GM23338 (cell line): ENCODE measurements around the gene ICE1. TPM values are rescaled to one million over a fixed set of nuclear protein-coding genes. Genes with fewer than 3 reads are reported as not detected.

Source experiments
- ATAC-seq: fragments of 200-7000 bp; cut with Tn5 transposase; 3 replicates; pipeline ENCODE4 v1.9.1; 2020
- DNase-seq: peaks from one replicate; pipeline ENCODE4 v3.0.0-alpha.2; 2015; ENCODE audit warnings: low spot score
- H2AFZ ChIP-seq: fragments of 200-600 bp; sonication (generic); 2 replicates; pipeline ENCODE4 v1.8.0; 2016; ENCODE audit warnings: antibody characterized with exemption, mild to moderate bottlenecking, moderate library complexity
- H3F3A ChIP-seq: fragments of 200-600 bp; sonication (generic); replicated peaks from 2 replicates; pipeline ENCODE4 v1.8.0; 2017; ENCODE audit warnings: antibody characterized with exemption, mixed run types, low read depth
- H3K27ac ChIP-seq: fragments of 200-600 bp; sonication (generic); 2 replicates; pipeline ENCODE4 v1.6.1; 2016; ENCODE audit warnings: low read depth
- H3K27me3 ChIP-seq: fragments of 200-600 bp; sonication (generic); 2 replicates; pipeline ENCODE4 v1.8.0; 2016; ENCODE audit warnings: mild to moderate bottlenecking, mixed run types, moderate library complexity; ENCODE audit not compliant: insufficient read depth
- H3K36me3 ChIP-seq: fragments of 200-600 bp; sonication (generic); 2 replicates; pipeline ENCODE4 v1.8.0; 2016; ENCODE audit warnings: mild to moderate bottlenecking; ENCODE audit not compliant: insufficient read depth
- H3K4me1 ChIP-seq: fragments of 200-600 bp; sonication (generic); 2 replicates; pipeline ENCODE4 v1.8.0; 2016; ENCODE audit warnings: mild to moderate bottlenecking, moderate library complexity; ENCODE audit not compliant: insufficient read depth
- H3K4me2 ChIP-seq: fragments of 200-600 bp; sonication (generic); 2 replicates; pipeline ENCODE4 v1.7.1; 2017; ENCODE audit warnings: mixed run types
- H3K4me3 ChIP-seq: fragments of 200-600 bp; sonication (generic); 2 replicates; pipeline ENCODE4 v1.6.1; 2016; ENCODE audit warnings: mixed run types
- H3K79me2 ChIP-seq: fragments of 200-600 bp; sonication (generic); replicated peaks from 2 replicates; pipeline ENCODE4 v1.8.0; 2017; ENCODE audit warnings: mild to moderate bottlenecking; ENCODE audit not compliant: insufficient read depth
- H3K9me2 ChIP-seq: fragments of 200-600 bp; sonication (generic); 2 replicates; pipeline ENCODE4 v1.8.0; 2017; ENCODE audit not compliant: insufficient read depth
- H4K20me1 ChIP-seq: fragments of 200-600 bp; sonication (generic); replicated peaks from 2 replicates; pipeline ENCODE4 v1.8.0; 2017; ENCODE audit warnings: mild to moderate bottlenecking; ENCODE audit not compliant: insufficient read depth
- H3K27ac Mint-ChIP-seq: 2 replicates; pipeline ENCODE4 v1.8.0; 2020; ENCODE audit warnings: inconsistent platforms, mild to moderate bottlenecking, moderate library complexity, mixed read lengths
- H3K27me3 Mint-ChIP-seq: 3 replicates; pipeline ENCODE4 v1.8.0; 2022; ENCODE audit warnings: low read depth, mild to moderate bottlenecking, moderate library complexity, mixed read lengths, inconsistent platforms; ENCODE audit not compliant: insufficient read depth, poor library complexity
- H3K36me3 Mint-ChIP-seq: 3 replicates; pipeline ENCODE4 v1.8.0; 2021; ENCODE audit warnings: low read depth, mild to moderate bottlenecking, inconsistent platforms, moderate library complexity, mixed read lengths
- H3K4me1 Mint-ChIP-seq: 3 replicates; pipeline ENCODE4 v1.8.0; 2020; ENCODE audit warnings: mild to moderate bottlenecking, inconsistent platforms, mixed read lengths
- H3K4me3 Mint-ChIP-seq: 3 replicates; pipeline ENCODE4 v1.8.0; 2021; ENCODE audit warnings: moderate library complexity, mild to moderate bottlenecking, inconsistent platforms, mixed read lengths
- H3K9me3 Mint-ChIP-seq: 3 replicates; pipeline ENCODE4 v1.8.0; 2020; ENCODE audit warnings: moderate library complexity, mild to moderate bottlenecking, inconsistent platforms, mixed read lengths
- ETS1 ChIP-seq: IDR thresholded peaks from 2 replicates; pipeline ENCODE4 v1.6.1; 2016; ENCODE audit warnings: antibody characterized with exemption
- EZH2 ChIP-seq: fragments of 200-600 bp; sonication (generic); IDR thresholded peaks from one replicate; pipeline ENCODE4 v1.8.0; 2017; ENCODE audit warnings: antibody characterized with exemption, mild to moderate bottlenecking, low read depth; ENCODE audit not compliant: unreplicated experiment
- JUNB ChIP-seq: IDR thresholded peaks from one replicate; pipeline ENCODE4 v1.6.1; 2016; ENCODE audit warnings: antibody characterized with exemption; ENCODE audit not compliant: unreplicated experiment
- NANOG ChIP-seq: IDR thresholded peaks from 2 replicates; pipeline ENCODE4 v1.6.1; 2016; ENCODE audit warnings: antibody characterized with exemption, borderline replicate concordance
- STAT1 ChIP-seq: IDR thresholded peaks from one replicate; pipeline ENCODE4 v1.6.1; 2016; ENCODE audit warnings: antibody characterized with exemption; ENCODE audit not compliant: unreplicated experiment
- ZNF114 ChIP-seq: fragments of 250-450 bp; sonication (Bioruptor Pico); IDR thresholded peaks from 2 replicates; pipeline ENCODE4 v1.5.0; 2020; ENCODE audit warnings: mild to moderate bottlenecking, moderate library complexity
- polyA plus RNA-seq: library from polyadenylated mRNA; unstranded; fragments of >200 nt; fragmentation: Nextera tagmentation; extraction: Ambion mirVana; gene quantifications from 2 replicates; pipeline ENCODE4 v1.2.1, GENCODE V29; 2016
- total RNA-seq: library from RNA; depleted of rRNA; stranded (reverse); fragments of >200 nt; shearing (Covaris generic); gene quantifications from 2 replicates; pipeline ENCODE4 v1.2.3, GENCODE V29; 2014
- TF ChIP-seq, protein P1 (sequence below): IDR thresholded peaks from one replicate; pipeline ENCODE4 v1.6.1; 2018; ENCODE audit warnings: antibody characterized with exemption; ENCODE audit not compliant: unreplicated experiment
- TF ChIP-seq, protein P2 (sequence below): fragments of 250-450 bp; sonication (Bioruptor Pico); IDR thresholded peaks from 2 replicates; pipeline ENCODE4 v1.5.0; 2020; ENCODE audit warnings: mild to moderate bottlenecking, moderate library complexity

ICE1 gene
- total and polyA plus RNA-seq, 2 experiments from 2014 or later = 59.5 to 65.1 TPM

GRCh38 chr5:5387192-5387591 is 35.3 kb upstream of the ICE1 start:
- Histone ChIP-seq H3K4me2 (no peak overlapping the region), H3K27me3 (no peaks in the 10 kb centered on the region), H3K27ac (no peak overlapping the region), H3K4me1 (no peaks in the 10 kb centered on the region), H4K20me1 (no peaks in the 10 kb centered on the region), H3F3A (no peaks in the 10 kb centered on the region), H3K9me2 (0 out of 2 replicates have a peak, but pooled peaks cover 2% of the 10 kb centered on the region), H3K4me3 (no peak overlapping the region), H2AFZ (no peak overlapping the region), H3K79me2 (no peaks in the 10 kb centered on the region), H3K36me3 (no peaks in the 10 kb centered on the region)
- no peak overlapping the region for H3K27ac Mint-ChIP-seq
- peaks cover 4% of the 10 kb centered on the region; the same call in 1 of the 3 replicates for H3K4me1 Mint-ChIP-seq
- DNase-seq (no peak), ATAC-seq (no peak)
- TF ChIP-seq NANOG (no peak), STAT1 (no peak), ETS1 (no peak), ZNF114 (no peak), EZH2 (no peak), JUNB (no peak)
- TF ChIP-seq, protein P1, sequence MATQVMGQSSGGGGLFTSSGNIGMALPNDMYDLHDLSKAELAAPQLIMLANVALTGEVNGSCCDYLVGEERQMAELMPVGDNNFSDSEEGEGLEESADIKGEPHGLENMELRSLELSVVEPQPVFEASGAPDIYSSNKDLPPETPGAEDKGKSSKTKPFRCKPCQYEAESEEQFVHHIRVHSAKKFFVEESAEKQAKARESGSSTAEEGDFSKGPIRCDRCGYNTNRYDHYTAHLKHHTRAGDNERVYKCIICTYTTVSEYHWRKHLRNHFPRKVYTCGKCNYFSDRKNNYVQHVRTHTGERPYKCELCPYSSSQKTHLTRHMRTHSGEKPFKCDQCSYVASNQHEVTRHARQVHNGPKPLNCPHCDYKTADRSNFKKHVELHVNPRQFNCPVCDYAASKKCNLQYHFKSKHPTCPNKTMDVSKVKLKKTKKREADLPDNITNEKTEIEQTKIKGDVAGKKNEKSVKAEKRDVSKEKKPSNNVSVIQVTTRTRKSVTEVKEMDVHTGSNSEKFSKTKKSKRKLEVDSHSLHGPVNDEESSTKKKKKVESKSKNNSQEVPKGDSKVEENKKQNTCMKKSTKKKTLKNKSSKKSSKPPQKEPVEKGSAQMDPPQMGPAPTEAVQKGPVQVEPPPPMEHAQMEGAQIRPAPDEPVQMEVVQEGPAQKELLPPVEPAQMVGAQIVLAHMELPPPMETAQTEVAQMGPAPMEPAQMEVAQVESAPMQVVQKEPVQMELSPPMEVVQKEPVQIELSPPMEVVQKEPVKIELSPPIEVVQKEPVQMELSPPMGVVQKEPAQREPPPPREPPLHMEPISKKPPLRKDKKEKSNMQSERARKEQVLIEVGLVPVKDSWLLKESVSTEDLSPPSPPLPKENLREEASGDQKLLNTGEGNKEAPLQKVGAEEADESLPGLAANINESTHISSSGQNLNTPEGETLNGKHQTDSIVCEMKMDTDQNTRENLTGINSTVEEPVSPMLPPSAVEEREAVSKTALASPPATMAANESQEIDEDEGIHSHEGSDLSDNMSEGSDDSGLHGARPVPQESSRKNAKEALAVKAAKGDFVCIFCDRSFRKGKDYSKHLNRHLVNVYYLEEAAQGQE = no peak
- TF ChIP-seq, protein P2, sequence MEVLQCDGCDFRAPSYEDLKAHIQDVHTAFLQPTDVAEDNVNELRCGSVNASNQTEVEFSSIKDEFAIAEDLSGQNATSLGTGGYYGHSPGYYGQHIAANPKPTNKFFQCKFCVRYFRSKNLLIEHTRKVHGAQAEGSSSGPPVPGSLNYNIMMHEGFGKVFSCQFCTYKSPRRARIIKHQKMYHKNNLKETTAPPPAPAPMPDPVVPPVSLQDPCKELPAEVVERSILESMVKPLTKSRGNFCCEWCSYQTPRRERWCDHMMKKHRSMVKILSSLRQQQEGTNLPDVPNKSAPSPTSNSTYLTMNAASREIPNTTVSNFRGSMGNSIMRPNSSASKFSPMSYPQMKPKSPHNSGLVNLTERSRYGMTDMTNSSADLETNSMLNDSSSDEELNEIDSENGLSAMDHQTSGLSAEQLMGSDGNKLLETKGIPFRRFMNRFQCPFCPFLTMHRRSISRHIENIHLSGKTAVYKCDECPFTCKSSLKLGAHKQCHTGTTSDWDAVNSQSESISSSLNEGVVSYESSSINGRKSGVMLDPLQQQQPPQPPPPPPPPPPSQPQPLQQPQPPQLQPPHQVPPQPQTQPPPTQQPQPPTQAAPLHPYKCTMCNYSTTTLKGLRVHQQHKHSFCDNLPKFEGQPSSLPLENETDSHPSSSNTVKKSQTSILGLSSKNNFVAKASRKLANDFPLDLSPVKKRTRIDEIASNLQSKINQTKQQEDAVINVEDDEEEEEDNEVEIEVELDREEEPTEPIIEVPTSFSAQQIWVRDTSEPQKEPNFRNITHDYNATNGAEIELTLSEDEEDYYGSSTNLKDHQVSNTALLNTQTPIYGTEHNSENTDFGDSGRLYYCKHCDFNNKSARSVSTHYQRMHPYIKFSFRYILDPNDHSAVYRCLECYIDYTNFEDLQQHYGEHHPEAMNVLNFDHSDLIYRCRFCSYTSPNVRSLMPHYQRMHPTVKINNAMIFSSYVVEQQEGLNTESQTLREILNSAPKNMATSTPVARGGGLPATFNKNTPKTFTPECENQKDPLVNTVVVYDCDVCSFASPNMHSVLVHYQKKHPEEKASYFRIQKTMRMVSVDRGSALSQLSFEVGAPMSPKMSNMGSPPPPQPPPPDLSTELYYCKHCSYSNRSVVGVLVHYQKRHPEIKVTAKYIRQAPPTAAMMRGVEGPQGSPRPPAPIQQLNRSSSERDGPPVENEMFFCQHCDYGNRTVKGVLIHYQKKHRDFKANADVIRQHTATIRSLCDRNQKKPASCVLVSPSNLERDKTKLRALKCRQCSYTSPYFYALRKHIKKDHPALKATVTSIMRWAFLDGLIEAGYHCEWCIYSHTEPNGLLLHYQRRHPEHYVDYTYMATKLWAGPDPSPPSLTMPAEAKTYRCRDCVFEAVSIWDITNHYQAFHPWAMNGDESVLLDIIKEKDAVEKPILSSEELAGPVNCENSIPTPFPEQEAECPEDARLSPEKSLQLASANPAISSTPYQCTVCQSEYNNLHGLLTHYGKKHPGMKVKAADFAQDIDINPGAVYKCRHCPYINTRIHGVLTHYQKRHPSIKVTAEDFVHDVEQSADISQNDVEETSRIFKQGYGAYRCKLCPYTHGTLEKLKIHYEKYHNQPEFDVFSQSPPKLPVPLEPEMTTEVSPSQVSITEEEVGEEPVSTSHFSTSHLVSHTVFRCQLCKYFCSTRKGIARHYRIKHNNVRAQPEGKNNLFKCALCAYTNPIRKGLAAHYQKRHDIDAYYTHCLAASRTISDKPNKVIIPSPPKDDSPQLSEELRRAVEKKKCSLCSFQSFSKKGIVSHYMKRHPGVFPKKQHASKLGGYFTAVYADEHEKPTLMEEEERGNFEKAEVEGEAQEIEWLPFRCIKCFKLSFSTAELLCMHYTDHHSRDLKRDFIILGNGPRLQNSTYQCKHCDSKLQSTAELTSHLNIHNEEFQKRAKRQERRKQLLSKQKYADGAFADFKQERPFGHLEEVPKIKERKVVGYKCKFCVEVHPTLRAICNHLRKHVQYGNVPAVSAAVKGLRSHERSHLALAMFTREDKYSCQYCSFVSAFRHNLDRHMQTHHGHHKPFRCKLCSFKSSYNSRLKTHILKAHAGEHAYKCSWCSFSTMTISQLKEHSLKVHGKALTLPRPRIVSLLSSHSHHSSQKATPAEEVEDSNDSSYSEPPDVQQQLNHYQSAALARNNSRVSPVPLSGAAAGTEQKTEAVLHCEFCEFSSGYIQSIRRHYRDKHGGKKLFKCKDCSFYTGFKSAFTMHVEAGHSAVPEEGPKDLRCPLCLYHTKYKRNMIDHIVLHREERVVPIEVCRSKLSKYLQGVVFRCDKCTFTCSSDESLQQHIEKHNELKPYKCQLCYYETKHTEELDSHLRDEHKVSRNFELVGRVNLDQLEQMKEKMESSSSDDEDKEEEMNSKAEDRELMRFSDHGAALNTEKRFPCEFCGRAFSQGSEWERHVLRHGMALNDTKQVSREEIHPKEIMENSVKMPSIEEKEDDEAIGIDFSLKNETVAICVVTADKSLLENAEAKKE = no peak
- H3K36me3 Mint-ChIP-seq = peaks cover 11% of the 10 kb centered on the region
- H3K9me3 Mint-ChIP-seq = peaks cover 9% of the 10 kb centered on the region; the same call in 1 of the 3 replicates
- peaks cover 6% of the 10 kb centered on the region for H3K27me3 Mint-ChIP-seq
- H3K4me3 Mint-ChIP-seq = no peak overlapping the region
